K562 (cell line): ENCODE results near the gene ARID3C. TPM values are rescaled to one million over a fixed set of nuclear protein-coding genes. Genes with fewer than 3 reads are reported as not detected.

Source experiments
- CCNT2 ChIP-seq: IDR thresholded peaks from 2 replicates; pipeline ENCODE4 v1.6.1; 2011; ENCODE audit warnings: borderline replicate concordance, low read depth, mild to moderate bottlenecking, moderate library complexity, mixed read lengths, low read length; ENCODE audit not compliant: insufficient read length; ENCODE audit errors: extremely low read depth
- POLR2B ChIP-seq: fragments of 450-650 bp; IDR thresholded peaks from 2 replicates; pipeline ENCODE4 v1.6.1; 2018; ENCODE audit warnings: low read depth; ENCODE audit not compliant: partially characterized antibody
- POLR3A ChIP-seq: IDR thresholded peaks from 2 replicates; pipeline ENCODE4 v1.6.1; 2011; ENCODE audit warnings: borderline replicate concordance, mild to moderate bottlenecking, moderate library complexity; ENCODE audit not compliant: insufficient read length, insufficient read depth; ENCODE audit errors: extremely low read depth
- ZEB2 ChIP-seq: fragments of 450-650 bp; IDR thresholded peaks from 2 replicates; pipeline ENCODE4 v1.6.1; 2016
- polyA plus RNA-seq, 8 experiments: library from polyadenylated mRNA; depleted of rRNA in 4 of 8; stranded (reverse) in 5 of 8; unstranded in 3 of 8; fragments of >200 nt; fragmentation: Nextera tagmentation in 2 of 8; fragmentation: Illumina TruSeq in 1 of 8; extraction: Ambion mirVana in 2 of 8; extraction: Trizol in 1 of 8; gene quantifications; 2 replicates each; pipeline versions ENCODE4 v1.2.1 to v1.2.3, GENCODE V29; 2011 to 2014; ENCODE audit warnings: inconsistent platforms in 1 of 8, missing spikeins in 1 of 8
- total RNA-seq, 7 experiments: library from RNA; depleted of rRNA in 6 of 7; stranded (reverse); fragments of >200 nt in 6 of 7; fragmentation: Illumina TruSeq in 2 of 7; extraction: Trizol in 2 of 7; gene quantifications; 2 replicates each; pipeline versions ENCODE4 v1.2.1 to v1.2.3, GENCODE V29; 2011 to 2021; ENCODE audit warnings: low replicate concordance in 1 of 7
- TF ChIP-seq, protein P1 (sequence below), 2 experiments: fragments of 450-650 bp; IDR thresholded peaks; 2 replicates each; pipeline ENCODE4 v1.6.1; 2016
- TF ChIP-seq, protein P2 (sequence below): fragments of 250-450 bp; sonication (Bioruptor Pico); IDR thresholded peaks from 2 replicates; pipeline ENCODE4 v1.5.0; 2020; ENCODE audit warnings: mild to moderate bottlenecking, borderline replicate concordance
- TF ChIP-seq, protein P3 (sequence below): fragments of 250-450 bp; sonication (Bioruptor Pico); IDR thresholded peaks from 2 replicates; pipeline ENCODE4 v1.9.0; 2021; ENCODE audit warnings: mild to moderate bottlenecking
- TF ChIP-seq, protein P4 (sequence below), 2 experiments: fragments of 200-800 bp in 1 of 2; sonication (Bioruptor generic) in 1 of 2; sonication (generic) in 1 of 2; formaldehyde crosslinking in 1 of 2; IDR thresholded peaks in 1 of 2; conservative IDR thresholded peaks in 1 of 2; 2 replicates each; pipeline versions ENCODE4 v1.5.0 to v1.6.1; 2016 to 2020; ENCODE audit warnings: missing compliant biosample characterization in 1 of 2, missing genetic modification characterization in 1 of 2, missing genetic modification reagents in 1 of 2
- TF ChIP-seq, protein P5 (sequence below): fragments of 250-450 bp; sonication (Bioruptor Pico); IDR thresholded peaks from 2 replicates; pipeline ENCODE4 v1.8.0; 2021; ENCODE audit warnings: borderline replicate concordance, mild to moderate bottlenecking, moderate library complexity; ENCODE audit not compliant: poor library complexity, severe bottlenecking

Gene ARID3C
- total and polyA plus RNA-seq, 9 of the 15 experiments (the other 6 are each of a cell fraction or from before 2014, with no cell fraction given) = not detected

DNA sequence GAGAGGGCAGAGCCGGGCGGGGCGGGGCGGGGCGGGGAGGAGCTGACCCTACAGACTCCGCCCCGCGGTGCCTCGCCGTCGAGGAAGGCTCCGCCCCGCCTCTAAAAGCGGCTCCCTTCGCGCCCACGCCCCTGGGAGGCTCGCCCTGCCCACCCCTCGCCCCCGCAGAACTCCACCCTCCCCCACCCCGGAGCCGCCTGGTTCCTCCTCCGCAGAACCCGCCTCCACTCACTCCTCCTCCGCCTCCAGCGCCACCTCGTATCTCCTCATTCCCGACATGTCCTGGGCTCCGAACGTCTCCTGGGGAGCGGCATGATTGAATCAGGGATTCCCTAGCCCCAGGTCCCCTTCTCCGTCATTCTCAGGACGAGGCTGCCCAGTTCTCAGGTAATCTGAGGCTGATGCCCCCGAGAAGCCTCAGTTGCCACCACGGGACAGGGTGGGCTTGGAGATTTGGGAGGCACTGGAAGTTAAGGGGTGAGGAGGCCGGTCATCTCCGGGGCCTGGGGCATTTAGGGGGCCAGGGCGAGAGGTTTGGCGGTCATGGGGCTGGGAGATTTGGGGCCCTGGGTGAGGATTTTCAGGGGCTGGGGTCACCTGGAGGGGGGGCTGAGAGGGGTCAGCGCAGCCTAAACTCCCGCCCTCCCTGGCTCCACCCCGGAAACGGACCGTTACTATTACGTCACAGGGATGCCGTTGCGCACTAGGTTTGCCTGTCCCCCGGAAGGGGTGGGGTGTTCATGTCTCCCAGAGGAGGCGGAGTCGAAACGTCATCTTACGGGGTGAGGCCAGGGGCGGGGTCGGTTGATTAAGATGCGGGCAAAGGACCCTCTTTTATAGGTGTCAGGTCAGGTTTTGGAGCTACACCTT, 36.8 kb upstream of the ARID3C start (continued):
- TF ChIP-seq CCNT2 (no peak), POLR2B (peak; percentile 95), POLR3A (no peak), ZEB2 (no peak)
- TF ChIP-seq, protein P1, sequence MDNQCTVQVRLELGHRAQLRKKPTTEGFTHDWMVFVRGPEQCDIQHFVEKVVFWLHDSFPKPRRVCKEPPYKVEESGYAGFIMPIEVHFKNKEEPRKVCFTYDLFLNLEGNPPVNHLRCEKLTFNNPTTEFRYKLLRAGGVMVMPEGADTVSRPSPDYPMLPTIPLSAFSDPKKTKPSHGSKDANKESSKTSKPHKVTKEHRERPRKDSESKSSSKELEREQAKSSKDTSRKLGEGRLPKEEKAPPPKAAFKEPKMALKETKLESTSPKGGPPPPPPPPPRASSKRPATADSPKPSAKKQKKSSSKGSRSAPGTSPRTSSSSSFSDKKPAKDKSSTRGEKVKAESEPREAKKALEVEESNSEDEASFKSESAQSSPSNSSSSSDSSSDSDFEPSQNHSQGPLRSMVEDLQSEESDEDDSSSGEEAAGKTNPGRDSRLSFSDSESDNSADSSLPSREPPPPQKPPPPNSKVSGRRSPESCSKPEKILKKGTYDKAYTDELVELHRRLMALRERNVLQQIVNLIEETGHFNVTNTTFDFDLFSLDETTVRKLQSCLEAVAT (IDR thresholded peaks at IDR 0.05) = no peak; a peak in 1 of 4 replicates
- TF ChIP-seq, protein P2, sequence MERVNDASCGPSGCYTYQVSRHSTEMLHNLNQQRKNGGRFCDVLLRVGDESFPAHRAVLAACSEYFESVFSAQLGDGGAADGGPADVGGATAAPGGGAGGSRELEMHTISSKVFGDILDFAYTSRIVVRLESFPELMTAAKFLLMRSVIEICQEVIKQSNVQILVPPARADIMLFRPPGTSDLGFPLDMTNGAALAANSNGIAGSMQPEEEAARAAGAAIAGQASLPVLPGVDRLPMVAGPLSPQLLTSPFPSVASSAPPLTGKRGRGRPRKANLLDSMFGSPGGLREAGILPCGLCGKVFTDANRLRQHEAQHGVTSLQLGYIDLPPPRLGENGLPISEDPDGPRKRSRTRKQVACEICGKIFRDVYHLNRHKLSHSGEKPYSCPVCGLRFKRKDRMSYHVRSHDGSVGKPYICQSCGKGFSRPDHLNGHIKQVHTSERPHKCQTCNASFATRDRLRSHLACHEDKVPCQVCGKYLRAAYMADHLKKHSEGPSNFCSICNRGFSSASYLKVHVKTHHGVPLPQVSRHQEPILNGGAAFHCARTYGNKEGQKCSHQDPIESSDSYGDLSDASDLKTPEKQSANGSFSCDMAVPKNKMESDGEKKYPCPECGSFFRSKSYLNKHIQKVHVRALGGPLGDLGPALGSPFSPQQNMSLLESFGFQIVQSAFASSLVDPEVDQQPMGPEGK (CRISPR knock-in tag) = no peak
- TF ChIP-seq, protein P3, sequence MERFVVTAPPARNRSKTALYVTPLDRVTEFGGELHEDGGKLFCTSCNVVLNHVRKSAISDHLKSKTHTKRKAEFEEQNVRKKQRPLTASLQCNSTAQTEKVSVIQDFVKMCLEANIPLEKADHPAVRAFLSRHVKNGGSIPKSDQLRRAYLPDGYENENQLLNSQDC (CRISPR knock-in tag) = no peak
- TF ChIP-seq, protein P4, sequence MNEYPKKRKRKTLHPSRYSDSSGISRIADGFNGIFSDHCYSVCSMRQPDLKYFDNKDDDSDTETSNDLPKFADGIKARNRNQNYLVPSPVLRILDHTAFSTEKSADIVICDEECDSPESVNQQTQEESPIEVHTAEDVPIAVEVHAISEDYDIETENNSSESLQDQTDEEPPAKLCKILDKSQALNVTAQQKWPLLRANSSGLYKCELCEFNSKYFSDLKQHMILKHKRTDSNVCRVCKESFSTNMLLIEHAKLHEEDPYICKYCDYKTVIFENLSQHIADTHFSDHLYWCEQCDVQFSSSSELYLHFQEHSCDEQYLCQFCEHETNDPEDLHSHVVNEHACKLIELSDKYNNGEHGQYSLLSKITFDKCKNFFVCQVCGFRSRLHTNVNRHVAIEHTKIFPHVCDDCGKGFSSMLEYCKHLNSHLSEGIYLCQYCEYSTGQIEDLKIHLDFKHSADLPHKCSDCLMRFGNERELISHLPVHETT (CRISPR knock-in tag; conservative IDR thresholded peaks at IDR 0.05 in 1 of 2, IDR thresholded peaks at IDR 0.05 in 1 of 2) = no peak
- TF ChIP-seq, protein P5, sequence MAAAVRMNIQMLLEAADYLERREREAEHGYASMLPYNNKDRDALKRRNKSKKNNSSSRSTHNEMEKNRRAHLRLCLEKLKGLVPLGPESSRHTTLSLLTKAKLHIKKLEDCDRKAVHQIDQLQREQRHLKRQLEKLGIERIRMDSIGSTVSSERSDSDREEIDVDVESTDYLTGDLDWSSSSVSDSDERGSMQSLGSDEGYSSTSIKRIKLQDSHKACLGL (CRISPR knock-in tag) = no peak
